Pancreas (tissue), 10 donors: ENCODE data around the gene TDRKH. TPM values are rescaled to one million over a fixed set of nuclear protein-coding genes. Genes with fewer than 3 reads are reported as not detected.

Experiments
- ATAC-seq, 4 donors: fragments of 200-7000 bp; cut with Tn5 transposase; one replicate each; pipeline versions ENCODE4 v1.8.0 to v1.9.1; 2020; ENCODE audit warnings: mild to moderate bottlenecking in 4 of 4, moderate library complexity in 4 of 4
- DNase-seq, 6 donors: peaks; one replicate each; pipeline ENCODE4 v3.0.0-alpha.2; 2020
- FAIRE-seq: peaks from 2 replicates; lab custom pipeline; 2012; peaks lifted over from hg19 to GRCh38; lab: Jason Lieb, UNC
- H3K27ac ChIP-seq, 4 donors: fragments of 200-600 bp; sonication (generic); 1 replicate in 3 of 4; 2 replicates in 1 of 4; pipeline versions ENCODE4 v1.5.0 to v1.8.0; 2020
- H3K27me3 ChIP-seq, 4 donors: fragments of 200-600 bp; one replicate each; pipeline ENCODE4 v1.8.0; 2021
- H3K36me3 ChIP-seq, 3 donors: fragments of 200-600 bp; sonication (generic) in 1 of 3; one replicate each; pipeline versions ENCODE4 v1.5.0 to v1.8.0; 2020 to 2021
- H3K4me1 ChIP-seq, 3 donors: fragments of 200-600 bp; one replicate each; pipeline ENCODE4 v1.8.0; 2021
- H3K4me3 ChIP-seq, 4 donors: fragments of 200-600 bp; sonication (generic) in 2 of 4; one replicate each; pipeline versions ENCODE4 v1.5.0 to v1.8.0; 2020 to 2021
- H3K9me3 ChIP-seq, 4 donors: fragments of 200-600 bp; one replicate each; pipeline ENCODE4 v1.8.0; 2021
- WGBS, 2 donors: extraction: QIAGEN DNeasy Blood & Tissue Kit; methylation state at CpG; one replicate each; pipeline ENCODE4 v1.1.7; 2013; 5-methylcytosine and 5-hydroxymethylcytosine counted together
- intact Hi-C, 3 donors: fragments of 100-400 bp; cut with DNase I; formaldehyde crosslinking; loops; one replicate each; pipeline versions ENCODE4 v1.11.1 to v1.14.2; 2022
- polyA plus RNA-seq, 2 donors: library from polyadenylated mRNA; stranded (reverse); fragments of 200-250 nt; gene quantifications; one replicate each; pipeline ENCODE4 v1.2.3, GENCODE V29; 2013
- total RNA-seq, 6 donors: library from RNA; stranded (reverse); fragmentation: NEBNext Ultra II Directional in 4 of 6; extraction: Animal tissue kit (Norgen Biotek cat#: 25700) in 4 of 6; gene quantifications; one replicate each; pipeline versions ENCODE4 v1.2.1 to v1.2.4, GENCODE V29; 2021 to 2023
- TF ChIP-seq, protein P1 (sequence below), 4 donors: fragments of 200-600 bp; sonication (generic) in 3 of 4; IDR thresholded peaks; one replicate each; pipeline versions ENCODE4 v1.5.0 to v1.8.0; 2021; ENCODE audit warnings: antibody characterized with exemption in 4 of 4
- donor health status: healthy with polysubstance abuse.
- donor health status: DM: no; HTN: no; CAD: no; lungs with moderate emphysema.
- donor health status: DM: no; HTN: no; CAD: no.
- donor health status: control.
- donor health status: control.
- donor health status: Bipolar disorder and iron deficiency.
- donor health status: DM: yes; HTN: yes; CAD: no.
- donor health status: DM: no; HTN: no; CAD: no.
- donor health status: DM: no; HTN: no; CAD: no.
- donor health status: DM: yes; HTN: yes; CAD: no.

The TDRKH gene
- total and polyA plus RNA-seq, 8 donors: 2.6 to 7.5 (median 3.7) TPM

DNA sequence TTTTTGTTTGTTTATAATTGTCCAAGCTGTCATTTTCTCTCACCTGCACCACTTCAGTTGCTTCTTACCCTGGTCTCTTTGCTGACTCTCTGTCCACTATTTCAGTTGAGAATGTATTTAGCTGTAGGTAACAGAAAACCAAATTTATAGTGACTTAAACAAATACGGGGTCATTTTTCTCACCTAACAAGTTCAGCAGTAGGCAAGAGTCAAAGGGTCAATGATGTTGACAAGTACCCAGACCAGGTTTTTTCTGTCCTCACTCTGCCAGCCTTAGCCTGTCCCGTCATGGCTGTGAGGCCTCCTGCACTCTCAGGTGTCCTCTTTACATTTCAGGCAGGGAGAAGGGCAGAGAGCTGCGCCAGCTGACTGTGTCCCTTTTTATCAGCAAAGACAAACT is 57.2 kb downstream of the TDRKH start:
- DNase-seq: no peak
- no peak overlapping the region for H3K4me3 ChIP-seq
- no peaks in the 10 kb centered on the region for H3K27me3 ChIP-seq
- H3K27ac ChIP-seq: no peak overlapping the region
- H3K9me3 ChIP-seq: no peaks in the 10 kb centered on the region
- TF ChIP-seq, protein P1, sequence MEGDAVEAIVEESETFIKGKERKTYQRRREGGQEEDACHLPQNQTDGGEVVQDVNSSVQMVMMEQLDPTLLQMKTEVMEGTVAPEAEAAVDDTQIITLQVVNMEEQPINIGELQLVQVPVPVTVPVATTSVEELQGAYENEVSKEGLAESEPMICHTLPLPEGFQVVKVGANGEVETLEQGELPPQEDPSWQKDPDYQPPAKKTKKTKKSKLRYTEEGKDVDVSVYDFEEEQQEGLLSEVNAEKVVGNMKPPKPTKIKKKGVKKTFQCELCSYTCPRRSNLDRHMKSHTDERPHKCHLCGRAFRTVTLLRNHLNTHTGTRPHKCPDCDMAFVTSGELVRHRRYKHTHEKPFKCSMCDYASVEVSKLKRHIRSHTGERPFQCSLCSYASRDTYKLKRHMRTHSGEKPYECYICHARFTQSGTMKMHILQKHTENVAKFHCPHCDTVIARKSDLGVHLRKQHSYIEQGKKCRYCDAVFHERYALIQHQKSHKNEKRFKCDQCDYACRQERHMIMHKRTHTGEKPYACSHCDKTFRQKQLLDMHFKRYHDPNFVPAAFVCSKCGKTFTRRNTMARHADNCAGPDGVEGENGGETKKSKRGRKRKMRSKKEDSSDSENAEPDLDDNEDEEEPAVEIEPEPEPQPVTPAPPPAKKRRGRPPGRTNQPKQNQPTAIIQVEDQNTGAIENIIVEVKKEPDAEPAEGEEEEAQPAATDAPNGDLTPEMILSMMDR (IDR thresholded peaks at IDR 0.05): no peak
- H3K36me3 ChIP-seq: no peaks in the 10 kb centered on the region
- WGBS, 2 donors: 63 to 70% methylated on average over 3 of the region's 3 CpGs
- intact Hi-C loops: loop anchor here in 1 of 3 donors (10.0 kb wide), 1 partner anchor 138 kb away; no protein-coding TSS in a partner anchor
- FAIRE-seq: no peak
- H3K4me1 ChIP-seq: peaks cover 10 to 21% (median 11%) of the 10 kb centered on the region in 3 donors
- no peak for ATAC-seq

DNA sequence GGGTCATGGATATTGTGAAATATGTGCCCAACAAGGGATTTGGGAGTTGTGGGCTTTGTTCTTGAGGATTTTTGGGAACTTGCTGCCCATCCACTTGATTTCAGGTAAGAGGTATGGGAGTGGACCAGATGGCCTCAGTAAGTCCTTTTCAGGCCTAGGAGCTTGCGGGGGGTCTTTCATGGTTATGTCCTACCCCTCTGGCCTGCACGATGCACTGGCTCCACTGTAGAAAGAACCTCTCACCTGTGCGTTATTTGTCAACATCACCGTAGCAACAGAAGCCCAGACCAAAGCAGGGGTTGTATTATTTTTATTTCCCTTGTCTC is 60.4 kb downstream of the TDRKH start:
- TF ChIP-seq, protein P1 (IDR thresholded peaks at IDR 0.05): no peak
- FAIRE-seq (no peak), ATAC-seq (peak in 3 of 4 donors; percentile 19 to 42 (median 25)), DNase-seq (peak in 1 of 6 donors; percentile 2)
- H3K4me3 ChIP-seq: no peak overlapping the region
- no peaks in the 10 kb centered on the region for H3K36me3 ChIP-seq
- H3K27me3 ChIP-seq: no peaks in the 10 kb centered on the region
- no peaks in the 10 kb centered on the region for H3K9me3 ChIP-seq
- intact Hi-C loops: loop anchor here in 1 of 3 donors (10.0 kb wide), 1 partner anchor 135 kb away; no protein-coding TSS in a partner anchor
- WGBS, 2 donors: 68 to 70% methylated on average over 4 of the region's 4 CpGs
- H3K4me1 ChIP-seq: peaks cover 10 to 21% (median 11%) of the 10 kb centered on the region in 3 donors
- H3K27ac ChIP-seq: peak overlapping the region in 3 of 4 donors; percentile 78 to 83 (median 78)

DNA sequence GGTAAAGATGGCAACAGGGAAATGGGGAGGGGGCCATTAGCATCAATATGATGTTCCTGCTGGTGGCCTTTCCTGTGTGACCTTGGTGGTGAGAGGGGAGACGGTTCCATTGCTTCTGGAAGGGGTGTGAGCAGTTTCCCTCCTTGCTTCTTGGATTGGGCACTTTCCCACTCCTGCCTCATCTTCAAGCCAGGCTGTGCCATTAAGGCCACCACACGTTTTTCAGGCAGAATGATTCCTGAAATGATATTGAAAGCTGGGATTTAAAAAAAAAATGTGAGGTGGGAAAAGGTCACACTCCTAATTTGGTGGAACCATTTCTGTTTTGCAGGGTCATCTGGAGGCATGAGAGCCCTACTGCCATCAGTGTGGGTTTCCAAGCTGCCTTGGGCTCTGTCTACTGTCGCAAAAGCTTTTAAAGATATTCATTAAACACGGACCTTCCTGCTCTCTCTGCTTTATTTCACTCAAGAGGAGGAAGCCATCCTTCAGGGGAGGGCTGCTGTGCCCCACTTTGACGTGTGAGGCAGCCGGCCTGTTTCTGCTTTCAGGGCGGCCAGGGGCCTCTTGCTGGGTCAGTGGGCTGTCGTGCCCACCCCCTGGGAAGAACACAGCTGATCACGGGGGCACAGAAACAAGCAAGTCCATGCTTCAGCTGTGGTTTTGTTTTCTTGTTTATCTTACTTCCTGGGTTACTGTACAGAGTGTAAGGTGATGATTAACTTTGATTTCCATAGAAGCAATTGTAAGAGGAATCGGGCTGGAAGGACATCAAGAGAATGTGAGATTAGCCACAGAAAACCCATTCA is 60.9 kb downstream of the TDRKH start:
- intact Hi-C loops: no loop called here
- TF ChIP-seq, protein P1 (IDR thresholded peaks at IDR 0.05): no peak
- Histone ChIP-seq H3K36me3 (no peaks in the 10 kb centered on the region), H3K4me3 (no peak overlapping the region), H3K4me1 (peaks cover 10 to 21% (median 11%) of the 10 kb centered on the region in 3 donors), H3K9me3 (no peaks in the 10 kb centered on the region), H3K27ac (peak overlapping the region; percentile 39 to 83 (median 78)), H3K27me3 (no peaks in the 10 kb centered on the region)
- FAIRE-seq: no peak
- peak in 1 of 6 donors; percentile 13 for DNase-seq
- ATAC-seq: peak; percentile 83 to 92 (median 88)
- WGBS, 2 donors: 29 to 33% methylated on average over 10 of the region's 10 CpGs

DNA sequence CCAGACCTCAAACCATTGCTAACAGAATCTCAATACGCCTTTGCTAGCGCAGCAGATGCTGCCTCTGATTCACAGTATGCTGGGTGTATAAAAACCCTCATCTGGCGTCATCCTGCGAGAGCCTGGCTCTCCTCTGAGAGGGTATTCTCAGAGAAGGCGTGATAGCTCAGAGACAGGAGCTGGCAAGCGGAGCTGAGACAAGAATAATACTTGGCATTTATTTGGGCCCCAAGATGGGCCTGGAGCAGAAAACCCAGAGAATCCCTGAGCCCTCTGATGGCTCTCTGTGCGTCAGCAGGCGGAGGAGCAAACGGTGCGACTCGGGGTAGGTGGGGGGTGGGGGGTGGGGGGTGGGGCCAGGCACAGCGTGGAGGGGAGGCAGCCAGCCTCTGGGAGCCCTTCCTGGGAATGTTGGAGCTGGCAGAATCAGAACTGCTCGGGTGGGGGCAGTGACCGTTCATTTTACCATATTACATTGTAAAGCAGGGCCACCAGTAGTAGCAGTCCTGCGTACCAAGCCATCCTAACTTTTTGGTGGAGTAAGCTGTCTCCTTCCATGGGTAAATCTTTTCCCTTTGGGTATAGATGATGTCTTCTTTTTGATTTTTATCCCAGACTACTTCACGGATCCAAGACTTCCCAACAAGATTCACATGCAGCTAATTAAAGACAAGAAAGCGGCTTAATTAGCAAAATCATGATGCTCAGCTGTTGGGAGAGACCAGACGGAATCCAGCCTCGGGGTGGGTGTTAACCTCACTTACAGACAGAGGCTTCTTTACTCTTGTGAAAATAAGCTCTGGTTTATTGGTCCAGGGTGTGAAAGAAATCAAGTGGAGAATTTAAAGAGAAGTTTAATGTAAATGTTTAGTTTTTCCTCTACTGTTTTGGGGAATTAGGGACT is 61.9 kb downstream of the TDRKH start:
- DNase-seq (peak in 1 of 6 donors; percentile 4), FAIRE-seq (no peak), ATAC-seq (peak in 3 of 4 donors; percentile 17 to 59 (median 26))
- peaks cover 10 to 21% (median 11%) of the 10 kb centered on the region in 3 donors for H3K4me1 ChIP-seq
- intact Hi-C loops: no loop called here
- H3K4me3 ChIP-seq: no peak overlapping the region
- H3K27ac ChIP-seq: peak overlapping the region in 2 of 4 donors; percentile 39 to 83
- TF ChIP-seq, protein P1 (IDR thresholded peaks at IDR 0.05): no peak
- WGBS, 2 donors: 58 to 63% methylated on average over 19 of the region's 19 CpGs
- no peaks in the 10 kb centered on the region for H3K27me3 ChIP-seq
- no peaks in the 10 kb centered on the region for H3K9me3 ChIP-seq
- H3K36me3 ChIP-seq: no peaks in the 10 kb centered on the region
